HG03469 (cell line): ENCODE results near the gene ASTN2.

Experiments used
- ATAC-seq: cut with Tn5 transposase; IDR thresholded peaks from one replicate; pipeline ENCODE4 v1.9.1; 2021; ENCODE audit warnings: mild to moderate bottlenecking, moderate library complexity, moderate number of reproducible peaks; ENCODE audit not compliant: unreplicated experiment

Gene ASTN2

DNA sequence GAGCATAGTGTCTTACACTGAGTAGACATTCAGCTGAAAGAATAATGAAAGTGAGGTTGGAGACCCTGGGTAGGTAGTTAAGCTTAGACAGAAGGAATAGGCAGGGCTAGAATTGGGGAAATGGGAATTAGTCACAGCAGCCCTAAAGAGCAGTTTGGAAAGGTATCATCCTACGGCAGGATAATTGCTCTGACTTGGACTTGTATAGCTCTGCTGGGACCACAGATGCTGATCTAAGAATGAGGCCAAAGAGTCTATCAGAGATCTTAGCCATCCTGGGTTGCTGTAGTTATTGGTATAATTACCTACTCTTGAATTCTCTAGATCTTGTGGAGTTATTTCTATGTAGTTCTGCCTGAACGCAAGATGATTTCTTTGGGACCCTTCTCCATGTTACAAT, 288.0 kb downstream of the ASTN2 start:
- ATAC-seq: no peak

DNA sequence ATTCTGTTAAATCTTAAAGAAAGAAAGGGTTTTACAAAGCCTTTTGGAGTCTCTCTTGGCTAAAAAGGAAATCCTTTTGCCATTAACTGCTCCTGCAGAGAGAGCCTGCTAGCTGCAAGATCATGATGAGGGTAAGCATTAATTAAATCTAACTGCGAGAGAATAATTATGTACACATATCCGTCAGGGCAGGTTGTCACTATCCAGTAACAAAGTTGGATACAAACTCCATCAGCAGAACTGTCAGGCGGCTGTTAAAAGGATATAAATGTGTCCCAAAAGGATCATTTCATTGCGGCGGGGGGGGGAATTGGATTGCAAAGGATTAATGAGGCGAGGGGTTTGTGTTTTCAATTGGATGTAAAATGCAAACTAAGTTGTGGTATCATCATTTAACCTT, 289.3 kb downstream of the ASTN2 start:
- no peak for ATAC-seq

DNA sequence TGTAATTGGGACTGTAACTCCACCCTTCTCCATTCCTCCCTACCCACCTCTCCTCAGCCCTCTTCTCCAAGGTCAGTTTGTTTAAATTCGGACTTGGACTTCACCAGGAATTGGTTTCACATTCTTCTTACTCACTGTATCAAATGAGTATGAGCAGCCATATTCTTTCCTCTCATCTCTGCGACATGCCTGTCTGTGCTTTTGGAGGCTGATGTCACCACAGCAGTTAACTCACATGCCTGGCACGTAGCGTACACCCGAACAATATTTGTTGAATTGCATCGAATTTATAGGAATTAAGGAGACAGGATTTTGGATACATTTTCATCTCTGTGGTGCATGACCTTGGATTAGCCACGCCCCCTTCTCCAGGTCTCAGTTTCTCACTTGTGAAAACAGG, 291.1 kb downstream of the ASTN2 start:
- ATAC-seq: no peak

DNA sequence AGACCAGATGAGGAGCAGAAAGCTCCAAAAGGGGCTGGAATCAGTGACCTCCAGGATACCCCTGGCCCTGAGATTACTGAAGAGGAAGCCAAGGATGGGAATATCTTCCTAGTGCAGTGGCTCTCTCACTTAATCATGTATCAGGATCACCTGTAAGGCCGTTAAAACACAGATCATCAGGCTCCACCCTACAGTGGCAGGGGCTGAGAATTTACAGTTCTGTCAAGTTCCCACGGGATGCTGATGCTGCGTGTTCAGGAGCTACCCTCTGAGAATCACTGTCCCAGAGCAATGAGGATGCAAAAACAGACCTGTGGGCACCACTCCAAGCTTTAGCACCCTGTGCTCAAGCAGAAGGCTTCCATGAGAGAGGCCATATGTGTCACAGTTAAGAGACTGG, 291.9 kb downstream of the ASTN2 start:
- no peak for ATAC-seq

DNA sequence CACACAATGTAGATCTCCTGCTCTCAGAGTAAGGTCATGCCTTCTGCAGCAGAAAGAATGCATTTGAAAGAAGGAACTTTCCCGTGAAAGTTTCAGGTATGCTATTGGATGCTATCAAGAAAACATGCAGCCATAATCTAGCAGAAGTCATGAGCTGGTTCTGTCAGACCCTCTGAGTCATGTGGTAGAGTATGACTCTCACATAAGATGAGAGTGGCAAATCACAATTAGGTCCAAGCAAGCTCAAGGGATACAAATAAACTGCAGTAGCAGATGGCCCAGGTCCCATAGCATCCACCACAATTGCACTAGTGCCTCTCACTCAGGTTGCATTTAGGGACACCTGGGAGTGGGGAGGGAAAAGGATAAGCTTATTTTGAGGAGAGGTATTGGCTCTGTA, 292.8 kb downstream of the ASTN2 start:
- ATAC-seq: no peak

DNA sequence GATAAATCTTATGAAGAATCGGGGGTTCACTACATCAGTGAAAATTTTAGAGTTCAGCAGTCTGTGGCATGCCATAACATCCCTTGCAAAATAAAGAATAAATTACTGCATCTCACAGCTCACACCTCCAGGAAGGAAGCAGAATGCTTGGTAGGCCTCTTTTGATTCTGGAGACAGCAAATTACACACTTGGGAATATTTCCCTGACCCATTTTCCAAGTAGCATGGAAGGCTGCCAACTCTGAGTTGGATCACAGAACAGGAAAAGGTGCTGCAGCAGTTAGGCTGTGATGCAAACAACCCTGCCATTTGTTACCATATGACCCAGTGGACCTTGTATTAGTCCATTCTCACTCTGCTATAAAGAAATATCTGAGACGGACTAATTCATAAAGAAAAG, 293.5 kb downstream of the ASTN2 start:
- ATAC-seq: no peak

DNA sequence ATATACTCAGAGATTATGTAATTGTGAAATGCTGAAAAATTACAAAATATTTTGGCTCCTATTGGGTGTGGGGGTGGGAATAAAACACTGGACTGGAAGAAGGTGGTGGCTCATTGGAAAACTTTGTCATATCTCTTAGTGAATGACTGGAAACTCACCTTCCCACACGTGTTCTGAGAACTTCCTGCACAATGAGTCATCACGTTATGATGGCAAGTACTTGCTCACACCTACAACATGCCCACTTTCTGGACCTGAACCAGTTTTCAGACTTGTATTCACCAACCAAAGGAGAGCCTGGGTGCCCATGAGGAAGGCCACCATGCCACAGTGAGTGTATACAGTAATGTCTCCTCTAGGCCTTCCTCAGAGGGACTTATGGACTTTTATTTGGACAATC, 294.8 kb downstream of the ASTN2 start:
- ATAC-seq: no peak

DNA sequence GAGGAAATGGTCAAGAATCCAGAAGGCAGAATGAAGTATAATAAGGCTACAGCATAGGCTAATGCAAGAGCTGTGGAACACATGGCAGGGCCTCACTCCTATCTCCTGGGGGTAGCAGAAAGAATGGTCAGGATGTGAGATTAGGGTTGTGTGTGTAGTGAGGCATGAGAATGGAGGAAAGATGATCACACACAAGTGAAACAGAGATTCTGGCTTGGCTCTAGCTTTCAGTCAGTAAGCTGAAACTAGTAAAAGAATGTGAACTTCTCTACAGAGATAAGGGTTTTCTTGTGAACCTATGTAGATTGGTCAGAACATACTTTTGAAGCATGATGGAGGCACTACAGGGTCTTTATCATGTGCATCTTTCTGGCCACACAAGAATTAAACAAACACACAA, 298.8 kb downstream of the ASTN2 start:
- peak; percentile 89 for ATAC-seq

DNA sequence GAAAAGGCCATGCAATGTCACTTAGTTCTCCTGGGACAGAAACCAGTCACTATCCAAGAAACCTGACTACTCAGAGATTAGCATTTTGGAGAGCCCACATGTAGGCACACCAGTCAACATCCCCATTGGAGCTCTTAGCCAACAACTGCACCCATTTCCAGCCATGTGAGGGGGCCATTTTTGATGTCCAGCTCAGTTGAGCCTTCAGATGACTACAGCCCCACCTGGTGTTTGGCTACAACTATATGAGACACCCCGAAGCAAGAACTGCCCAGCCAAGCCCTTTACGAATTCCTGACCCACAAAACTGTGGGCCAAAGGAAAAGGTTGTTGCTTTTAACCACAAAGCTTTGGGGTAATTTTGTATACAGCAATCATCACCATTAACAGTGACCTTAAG, 300.1 kb downstream of the ASTN2 start:
- ATAC-seq: no peak

DNA sequence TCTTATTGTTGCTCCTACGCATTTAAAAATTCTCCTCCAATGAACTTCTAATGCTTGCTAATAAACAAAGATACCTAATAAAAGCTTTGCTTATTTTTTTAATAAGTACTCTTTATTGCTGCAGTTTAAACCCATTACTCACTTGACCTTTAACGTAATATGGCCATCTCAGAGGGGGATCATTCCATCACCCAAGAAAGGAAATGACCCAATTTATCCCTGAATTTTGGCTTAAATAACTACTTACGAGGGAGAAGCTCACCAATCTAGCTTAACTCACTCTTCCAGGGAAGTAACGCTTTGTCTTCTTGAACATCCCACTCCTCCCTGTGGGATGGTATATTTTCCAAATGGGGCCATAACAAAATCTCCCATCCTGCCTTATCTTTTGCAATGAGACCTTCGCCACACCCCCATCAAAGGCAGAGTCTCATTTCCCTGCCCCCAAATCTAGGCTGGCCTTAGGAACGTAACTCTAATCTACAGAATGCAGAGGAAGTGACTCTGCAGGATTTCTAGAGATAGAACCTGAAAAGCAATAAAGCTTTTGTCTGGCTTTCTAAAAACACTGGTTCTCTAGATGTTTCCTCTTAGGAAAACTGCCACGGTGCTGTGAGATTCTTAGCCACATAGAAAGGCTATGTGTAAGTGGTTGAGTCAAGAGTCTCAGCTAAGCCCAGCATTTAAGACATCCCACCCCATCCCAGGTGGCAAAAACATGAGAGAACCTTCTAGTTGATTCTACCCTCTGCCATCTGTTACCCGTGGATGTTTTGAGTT, 310.0 kb downstream of the ASTN2 start:
- no peak for ATAC-seq

DNA sequence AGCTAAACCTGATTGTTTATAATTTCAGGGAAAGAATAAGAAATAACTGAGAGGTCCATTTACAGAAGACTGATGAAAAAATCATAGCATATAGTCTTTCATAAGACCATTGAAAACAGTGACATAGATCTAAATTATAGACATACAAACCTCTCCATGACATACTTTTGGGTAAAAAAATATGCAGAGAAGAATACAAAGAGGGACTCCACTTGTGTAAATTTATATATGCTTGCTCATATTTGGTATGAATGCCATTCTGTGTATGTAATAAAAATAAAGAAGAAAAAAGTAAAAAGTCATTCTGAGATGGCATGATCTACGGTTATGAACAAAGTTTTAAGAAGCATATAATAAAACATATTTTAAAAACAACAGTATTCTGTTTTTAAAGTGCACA, 310.7 kb downstream of the ASTN2 start:
- no peak for ATAC-seq

DNA sequence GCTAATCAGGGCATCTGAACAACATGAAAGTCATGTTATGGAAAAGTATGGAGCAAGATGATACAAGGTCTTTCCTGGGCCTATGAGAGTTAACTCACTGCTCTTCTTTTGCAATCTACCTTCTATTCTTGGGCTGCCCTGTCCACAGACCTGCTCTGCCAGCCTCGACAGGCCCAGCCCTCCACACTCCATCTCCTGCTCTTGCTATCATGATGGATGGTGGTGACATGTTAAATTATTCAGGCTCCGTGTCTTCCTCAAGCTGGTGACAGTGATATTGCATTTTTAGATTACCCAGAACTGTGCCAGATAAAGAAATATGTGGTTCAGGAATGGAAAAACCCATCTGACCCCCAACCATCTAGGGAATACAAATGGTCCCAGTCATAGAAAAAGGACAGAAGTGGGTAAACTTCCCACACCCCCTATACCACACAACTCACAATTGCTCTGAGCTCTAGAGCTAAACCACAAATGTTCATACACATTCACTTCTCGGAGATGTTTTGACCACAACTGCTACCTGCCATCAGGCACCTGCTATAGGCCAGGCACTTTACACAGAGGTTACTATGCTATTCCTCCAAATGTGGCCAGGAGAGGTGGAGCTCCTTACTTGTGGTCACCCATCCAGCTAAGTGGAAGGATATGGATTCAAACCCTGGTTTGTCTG, 311.3 kb downstream of the ASTN2 start:
- peak; percentile 78 for ATAC-seq

DNA sequence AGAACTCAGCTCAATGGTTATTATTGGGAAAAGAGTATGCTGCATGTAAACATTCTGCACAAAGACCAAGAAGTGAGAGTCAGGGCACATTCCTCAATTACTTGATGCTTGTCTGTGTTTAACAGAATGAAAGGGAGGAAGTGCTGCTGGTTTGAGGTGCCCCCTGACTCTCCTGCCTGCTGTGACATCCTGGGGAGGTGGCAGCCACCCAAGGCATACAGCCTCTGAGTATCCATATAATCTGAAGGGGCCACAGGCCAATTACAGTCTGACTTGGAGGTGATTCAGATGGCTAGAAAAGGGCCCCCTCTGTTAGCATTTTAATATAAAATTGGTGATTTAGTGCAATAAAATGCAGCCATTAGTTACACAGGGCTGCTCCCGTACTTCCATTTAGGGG, 313.8 kb downstream of the ASTN2 start:
- no peak for ATAC-seq

DNA sequence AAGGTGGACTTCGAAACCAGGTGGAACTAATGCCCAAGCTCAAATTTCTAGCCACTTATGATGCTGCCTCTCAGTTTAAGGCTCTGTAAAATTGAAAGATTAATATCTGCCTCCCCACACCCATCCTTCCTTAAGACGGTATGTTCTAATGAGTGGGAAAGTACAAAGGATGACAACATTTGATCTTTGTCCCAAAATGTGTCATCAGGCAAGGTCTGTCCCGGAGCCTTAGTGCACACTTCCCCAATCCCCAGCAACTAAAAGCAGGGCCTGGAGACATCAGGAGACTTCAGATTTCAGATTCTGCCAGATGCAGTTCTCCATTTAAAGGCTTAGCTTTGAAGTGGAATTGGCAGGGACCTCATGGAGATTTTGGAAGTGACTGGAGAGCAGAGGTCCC, 316.5 kb downstream of the ASTN2 start:
- ATAC-seq: no peak

DNA sequence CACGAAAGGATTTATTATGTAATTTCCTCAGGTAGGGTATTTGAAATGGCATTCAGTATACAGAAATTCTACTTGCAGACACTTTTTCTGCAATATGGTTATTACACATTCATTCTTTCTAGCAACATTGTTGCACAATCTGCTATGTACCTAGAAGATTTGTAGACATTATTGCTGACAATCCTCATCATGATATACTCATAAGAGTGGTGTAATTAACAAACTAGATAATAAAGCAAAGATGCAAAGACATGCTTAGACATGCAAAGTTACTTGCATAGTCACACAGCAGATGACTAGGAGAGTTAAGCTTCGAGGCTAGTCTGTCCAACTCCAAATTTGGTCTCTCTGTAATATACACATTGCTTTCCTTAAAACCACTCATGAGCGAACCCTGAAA, 317.1 kb downstream of the ASTN2 start:
- no peak for ATAC-seq

DNA sequence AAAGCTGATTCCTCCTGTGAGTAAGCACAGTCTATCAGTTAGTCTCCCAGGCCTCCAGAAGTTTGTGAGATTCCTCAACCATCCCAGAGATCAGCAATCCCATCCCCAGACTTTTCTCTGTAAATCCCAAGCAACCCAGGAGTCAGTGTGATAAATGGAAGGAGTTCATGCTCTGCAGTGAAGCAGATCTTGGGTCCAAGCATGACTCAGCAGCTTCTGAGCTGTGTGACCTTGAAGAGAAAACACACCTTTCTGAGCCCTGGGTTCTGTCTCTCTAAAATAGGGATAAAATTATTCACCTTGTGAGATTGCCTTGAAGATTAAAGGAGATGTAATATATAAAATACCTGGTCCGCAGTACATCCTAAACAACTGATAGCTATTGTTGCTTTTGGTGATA, 318.7 kb downstream of the ASTN2 start:
- ATAC-seq: no peak

DNA sequence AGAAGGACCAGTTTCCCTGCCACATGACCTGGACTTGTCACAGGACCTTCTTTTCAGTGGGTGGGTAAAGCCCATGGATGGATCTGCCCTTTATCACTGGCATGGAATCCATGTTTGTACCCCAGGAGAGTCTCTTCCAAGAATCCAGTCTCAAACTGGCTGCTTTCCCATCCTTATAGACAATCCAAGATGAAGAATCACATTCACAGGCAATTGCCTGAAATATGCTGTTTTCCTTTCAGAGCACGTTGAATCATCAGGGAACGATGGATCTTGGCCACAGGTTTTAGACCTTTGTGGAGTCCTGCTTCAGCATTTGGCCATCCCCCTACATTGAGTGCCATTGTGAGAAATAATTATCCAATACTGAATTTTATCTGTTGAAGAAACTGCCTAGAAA, 319.8 kb downstream of the ASTN2 start:
- ATAC-seq: no peak

DNA sequence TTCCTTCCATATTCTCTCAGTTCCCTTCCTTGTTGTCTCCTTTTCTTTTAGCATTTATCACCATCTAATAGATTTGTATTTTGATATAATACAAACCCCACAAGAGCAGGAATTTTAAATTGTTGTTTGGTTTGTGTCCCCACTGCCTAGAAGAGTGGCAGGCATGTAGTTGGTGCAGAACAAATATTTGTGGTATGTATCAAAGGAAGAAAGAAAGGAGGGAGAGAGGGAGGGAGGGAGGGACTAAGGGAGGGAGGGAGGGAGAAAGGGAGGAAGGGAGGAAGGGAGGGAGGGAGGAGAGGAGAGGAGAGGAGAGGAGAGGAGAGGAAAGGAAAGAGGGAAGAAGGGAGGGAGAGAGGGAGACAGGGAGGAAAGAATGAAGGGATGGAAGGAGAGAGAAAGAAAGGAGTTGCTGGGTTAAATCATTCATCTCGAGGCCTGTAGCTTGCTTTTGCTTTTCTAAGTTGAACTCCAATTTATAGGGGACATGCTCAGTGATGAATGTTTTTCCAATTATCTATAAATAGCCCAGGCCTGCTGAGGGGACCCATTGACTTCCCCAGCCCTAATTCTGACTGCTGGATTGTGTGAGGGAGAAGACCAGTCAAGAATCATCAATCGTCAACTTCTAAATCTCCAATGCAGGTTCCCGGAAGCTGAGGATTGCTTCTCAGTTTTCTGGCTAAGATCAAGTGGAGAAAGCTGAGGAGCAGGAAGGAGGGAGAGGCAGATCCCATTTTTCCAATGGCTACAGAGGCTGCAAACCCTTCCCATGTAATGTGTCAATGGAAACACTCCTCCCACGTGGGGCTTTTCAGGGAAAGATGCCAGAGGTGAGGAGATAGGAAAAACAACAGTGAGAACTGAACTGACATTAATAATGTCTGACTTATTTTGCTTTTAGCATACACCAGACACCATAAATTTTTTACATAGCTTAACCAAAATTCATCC, 320.7 kb downstream of the ASTN2 start:
- ATAC-seq: no peak

DNA sequence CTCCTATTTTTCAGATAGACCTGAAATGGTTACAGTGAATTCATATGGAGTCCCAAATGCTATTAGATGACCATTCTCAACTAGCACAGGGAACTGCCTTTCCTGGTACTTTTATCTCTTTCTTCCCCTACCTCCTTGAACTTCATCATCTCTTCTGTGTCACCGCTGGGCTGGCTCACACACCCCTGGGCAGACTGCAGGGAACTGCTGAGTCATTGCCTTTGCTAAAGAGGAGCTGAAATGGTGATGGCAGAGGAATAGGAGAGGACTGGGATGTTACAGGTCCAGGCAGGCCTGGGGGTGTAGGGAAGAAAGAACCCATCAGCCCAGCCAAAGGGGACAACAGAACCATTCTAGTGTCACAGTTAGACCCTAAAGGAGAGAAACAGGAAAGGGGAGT, 322.3 kb downstream of the ASTN2 start:
- ATAC-seq: no peak

DNA sequence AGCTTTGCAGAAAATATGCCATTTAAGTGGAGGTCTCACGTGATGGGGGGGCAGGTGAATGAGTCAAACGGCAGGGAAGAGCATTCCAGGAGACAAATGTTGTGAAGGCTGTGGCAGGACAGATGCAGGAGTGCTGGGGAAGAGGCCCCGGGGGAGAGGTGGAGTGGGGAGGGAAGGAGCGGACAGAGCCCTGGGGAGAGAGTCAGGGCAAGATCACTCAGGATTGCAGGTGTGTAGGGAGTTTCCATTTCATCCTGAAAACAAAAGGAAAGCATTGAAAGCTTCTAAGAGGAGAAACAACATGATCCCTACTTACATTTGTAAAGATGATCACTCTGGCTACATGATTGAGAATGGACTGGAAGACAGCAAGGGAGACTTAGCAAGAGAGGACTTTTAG, 323.3 kb downstream of the ASTN2 start:
- no peak for ATAC-seq

DNA sequence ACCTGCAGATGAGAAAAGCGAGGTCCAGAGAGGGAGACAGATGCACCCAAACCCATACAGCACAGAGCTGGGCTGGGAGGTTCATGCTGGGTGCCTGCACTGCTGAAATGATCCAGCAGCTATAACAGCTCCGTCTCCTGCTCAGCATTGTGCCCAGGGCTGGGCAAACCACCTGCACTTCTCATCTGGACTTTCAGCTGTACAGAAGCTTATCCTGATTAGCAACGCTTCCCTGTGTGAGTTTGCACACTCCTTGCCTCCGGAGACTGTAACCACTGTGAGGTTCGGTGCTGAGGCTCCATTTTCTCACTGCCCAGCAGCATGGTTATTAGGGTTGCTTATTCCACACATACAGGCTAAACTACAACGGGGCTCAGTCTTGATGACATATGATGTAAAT, 326.1 kb downstream of the ASTN2 start:
- no peak for ATAC-seq

DNA sequence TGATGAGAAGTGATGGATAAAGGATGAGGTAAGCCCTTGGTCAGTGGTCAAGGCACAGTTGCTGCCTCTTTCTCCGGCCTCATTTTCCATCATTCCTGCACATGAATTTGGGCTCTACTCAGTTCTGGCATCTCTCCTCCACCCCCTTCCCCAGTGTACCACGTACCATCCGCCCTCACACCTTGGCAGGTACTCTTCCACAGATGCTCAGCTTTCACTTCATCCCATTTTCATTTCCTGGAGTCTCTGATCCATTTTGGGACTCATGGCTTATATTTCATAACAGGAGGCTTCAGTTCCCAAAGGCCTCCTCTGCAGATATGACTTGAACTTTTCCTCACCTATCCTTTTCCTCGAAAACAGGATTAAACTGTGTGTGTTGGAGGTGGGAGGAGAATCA, 326.7 kb downstream of the ASTN2 start:
- ATAC-seq: no peak
